Bronchial epithelial cell (primary cell): Measurements from ENCODE around the gene STAG3. TPM values are rescaled to one million over a fixed set of nuclear protein-coding genes. Genes with fewer than 3 reads are reported as not detected.
"Not testable (repeated sequence)": the region's sequence is repeated elsewhere in the genome, so short reads cannot be mapped to it uniquely, and the experiment has no call there.

ENCODE experiments used
- DNase-seq: peaks from one replicate; pipeline ENCODE4 v3.0.0-alpha.2; 2010; ENCODE audit warnings: low read depth
- FAIRE-seq: peaks from 2 replicates; lab custom pipeline; 2011; peaks lifted over from hg19 to GRCh38; lab: Jason Lieb, UNC
- H3K27me3 ChIP-seq: 2 replicates; pipeline ENCODE4 v1.5.1; 2011; ENCODE audit warnings: low read length; ENCODE audit not compliant: control insufficient read depth, insufficient read depth
- H3K36me3 ChIP-seq: 2 replicates; pipeline ENCODE4 v1.5.1; 2011; ENCODE audit warnings: low read length; ENCODE audit not compliant: control insufficient read depth, insufficient read depth
- H3K4me3 ChIP-seq: 2 replicates; pipeline ENCODE4 v1.5.1; 2011; ENCODE audit warnings: mild to moderate bottlenecking, low read depth, low read length, control low read depth
- total RNA-seq: library from RNA; depleted of rRNA; stranded (reverse); fragments of >200 nt; gene quantifications from 2 replicates; pipeline ENCODE4 v1.2.1, GENCODE V29; 2014
- TF ChIP-seq, protein P1 (sequence below): IDR thresholded peaks from 2 replicates; pipeline ENCODE4 v1.5.1; 2011; ENCODE audit warnings: mild to moderate bottlenecking, moderate library complexity, low read length, control low read depth, inconsistent platforms; ENCODE audit not compliant: insufficient read depth, severe bottlenecking

The STAG3 gene
- total RNA-seq, 1 donor from 2014 or later: under 0.01 TPM

DNA sequence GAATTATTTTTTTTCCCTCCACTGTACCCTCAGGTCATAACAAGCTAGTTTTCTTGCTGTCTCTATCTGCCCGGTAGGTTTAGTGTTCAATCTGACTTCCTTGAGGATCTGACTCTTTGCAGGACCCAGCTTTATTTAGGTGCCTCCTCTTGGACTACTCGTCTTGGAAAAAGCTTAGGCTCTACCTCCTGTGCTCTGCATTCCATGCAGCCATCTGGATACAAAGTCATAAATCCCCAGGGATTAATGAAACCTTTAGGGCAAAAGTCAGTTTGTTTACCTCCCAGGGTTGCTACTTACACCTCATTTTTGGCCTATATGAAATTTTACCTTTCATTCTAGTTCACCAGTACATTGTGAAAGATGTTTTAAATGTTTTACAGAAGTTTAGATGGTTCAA is 8.0 kb downstream of the STAG3 start:
- no peak for FAIRE-seq

DNA sequence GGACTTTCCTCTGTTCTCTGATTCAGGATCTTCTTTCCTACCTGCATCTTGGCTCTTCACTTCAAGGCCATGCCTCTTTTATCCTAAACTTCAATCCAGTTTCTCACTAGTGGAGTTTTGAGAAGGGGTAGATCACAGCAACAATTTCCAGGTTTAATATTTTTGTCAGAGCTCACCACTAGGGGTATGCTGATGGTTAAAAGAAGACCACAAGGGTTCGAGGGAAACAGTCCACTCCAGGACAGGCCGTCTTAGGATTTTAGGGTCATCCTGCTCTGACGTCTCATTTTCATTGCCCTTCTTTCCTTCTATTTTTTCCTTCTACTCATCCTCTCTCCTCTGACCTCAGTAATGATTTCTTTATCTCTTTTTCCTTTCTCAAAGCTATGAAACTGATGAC is 11.3 kb downstream of the STAG3 start:
- FAIRE-seq: no peak

More for the DNA sequence above, 8.0 kb downstream of the STAG3 start:
- Histone ChIP-seq H3K27me3 (no peaks in the 10 kb centered on the region), H3K4me3 (no peak overlapping the region), H3K36me3 (no peaks in the 10 kb centered on the region)
- TF ChIP-seq, protein P1, sequence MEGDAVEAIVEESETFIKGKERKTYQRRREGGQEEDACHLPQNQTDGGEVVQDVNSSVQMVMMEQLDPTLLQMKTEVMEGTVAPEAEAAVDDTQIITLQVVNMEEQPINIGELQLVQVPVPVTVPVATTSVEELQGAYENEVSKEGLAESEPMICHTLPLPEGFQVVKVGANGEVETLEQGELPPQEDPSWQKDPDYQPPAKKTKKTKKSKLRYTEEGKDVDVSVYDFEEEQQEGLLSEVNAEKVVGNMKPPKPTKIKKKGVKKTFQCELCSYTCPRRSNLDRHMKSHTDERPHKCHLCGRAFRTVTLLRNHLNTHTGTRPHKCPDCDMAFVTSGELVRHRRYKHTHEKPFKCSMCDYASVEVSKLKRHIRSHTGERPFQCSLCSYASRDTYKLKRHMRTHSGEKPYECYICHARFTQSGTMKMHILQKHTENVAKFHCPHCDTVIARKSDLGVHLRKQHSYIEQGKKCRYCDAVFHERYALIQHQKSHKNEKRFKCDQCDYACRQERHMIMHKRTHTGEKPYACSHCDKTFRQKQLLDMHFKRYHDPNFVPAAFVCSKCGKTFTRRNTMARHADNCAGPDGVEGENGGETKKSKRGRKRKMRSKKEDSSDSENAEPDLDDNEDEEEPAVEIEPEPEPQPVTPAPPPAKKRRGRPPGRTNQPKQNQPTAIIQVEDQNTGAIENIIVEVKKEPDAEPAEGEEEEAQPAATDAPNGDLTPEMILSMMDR: no peak
- no peak for DNase-seq

DNA sequence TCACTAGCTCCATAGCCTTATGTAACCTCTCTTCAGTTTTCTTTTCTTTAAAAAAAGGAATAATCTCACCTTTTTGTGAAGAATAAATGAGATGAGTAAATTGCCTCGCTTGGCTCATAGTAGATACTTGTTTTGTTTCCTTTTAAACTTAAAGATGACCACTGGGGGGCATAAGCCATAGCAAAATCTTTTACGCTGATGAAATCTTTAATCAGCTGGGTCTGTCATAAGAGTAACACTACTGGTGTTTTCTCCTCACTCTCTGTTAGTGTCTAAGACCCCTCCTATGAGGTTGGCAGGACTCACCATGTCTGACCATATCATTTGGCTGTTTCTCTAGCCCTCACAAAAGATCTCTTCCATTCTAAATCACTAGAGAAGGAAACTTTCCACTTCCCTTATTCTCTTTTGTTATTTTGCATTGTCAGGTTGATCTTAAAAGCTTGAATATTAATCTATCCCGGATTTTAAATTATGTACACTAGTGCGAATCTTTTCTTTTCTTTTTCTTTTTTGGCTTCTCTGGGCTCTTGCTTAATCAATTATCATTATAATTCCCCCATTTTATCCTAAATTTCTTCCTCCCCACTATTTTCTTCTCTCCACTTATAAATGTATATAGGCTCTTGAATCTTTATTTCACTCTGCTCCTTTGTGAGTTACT is 12.5 kb downstream of the STAG3 start:
- Histone ChIP-seq H3K27me3 (no peaks in the 10 kb centered on the region), H3K4me3 (no peak overlapping the region), H3K36me3 (no peaks in the 10 kb centered on the region)
- DNase-seq (peak; percentile 39), FAIRE-seq (no peak)
- TF ChIP-seq, protein P1: peak; percentile 13

More for the DNA sequence above, 11.3 kb downstream of the STAG3 start:
- Histone ChIP-seq H3K36me3 (no peaks in the 10 kb centered on the region), H3K27me3 (no peaks in the 10 kb centered on the region), H3K4me3 (no peak overlapping the region)
- TF ChIP-seq, protein P1: peak; percentile 3
- DNase-seq: no peak

DNA sequence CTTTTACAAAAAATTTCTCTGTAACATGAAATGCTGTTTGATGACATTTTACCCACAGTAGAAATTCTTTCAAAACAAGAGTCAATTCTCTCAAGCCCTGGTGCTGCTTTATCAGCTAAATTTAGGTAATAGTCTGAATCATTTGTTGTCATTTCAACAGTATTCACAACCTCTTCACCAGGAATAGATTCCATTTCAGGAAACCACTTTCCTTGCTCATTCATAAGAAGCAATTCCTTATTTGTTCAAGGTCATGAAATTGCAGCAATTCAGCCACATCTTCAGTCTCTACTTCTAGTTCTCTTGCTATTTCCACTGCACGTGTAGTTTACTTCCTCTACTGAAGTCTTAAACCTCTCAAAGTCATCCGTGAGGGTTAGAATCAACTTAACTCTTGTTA is 14.1 kb downstream of the STAG3 start:
- FAIRE-seq (no peak), DNase-seq (peak; percentile 40)
- Histone ChIP-seq H3K27me3 (no peaks in the 10 kb centered on the region), H3K4me3 (no peak overlapping the region), H3K36me3 (no peaks in the 10 kb centered on the region)
- TF ChIP-seq, protein P1: no peak

DNA sequence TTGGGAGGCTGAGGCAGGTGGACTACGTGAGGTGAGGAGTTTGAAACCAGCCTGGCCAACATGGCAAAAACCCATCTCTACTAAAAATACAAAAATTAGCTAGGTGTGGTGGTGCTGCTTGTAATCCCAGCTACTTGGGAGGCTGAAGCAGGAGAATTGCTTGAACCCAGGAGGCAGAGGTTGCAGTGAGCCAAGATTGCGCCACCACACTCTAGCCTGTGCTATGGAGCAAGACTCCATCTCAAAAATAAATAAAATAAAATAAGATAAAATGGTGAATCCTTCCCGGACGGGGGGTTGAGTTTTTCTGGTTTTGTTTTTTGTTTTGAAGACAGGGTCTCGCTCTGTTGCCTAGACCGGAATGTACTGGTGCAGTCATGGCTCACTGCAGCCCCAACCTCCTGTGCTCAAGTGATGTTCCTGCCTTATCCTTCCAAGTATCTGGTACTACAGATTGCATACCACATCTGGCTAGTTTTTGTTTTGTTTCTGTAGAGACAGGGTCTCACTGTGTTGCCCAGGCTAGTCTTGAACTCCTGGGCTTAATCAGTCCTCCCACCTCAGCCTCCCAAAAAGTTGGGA is 14.7 kb downstream of the STAG3 start:
- not testable (repeated sequence) for H3K27me3 ChIP-seq, FAIRE-seq, DNase-seq, H3K4me3 ChIP-seq, H3K36me3 ChIP-seq

DNA sequence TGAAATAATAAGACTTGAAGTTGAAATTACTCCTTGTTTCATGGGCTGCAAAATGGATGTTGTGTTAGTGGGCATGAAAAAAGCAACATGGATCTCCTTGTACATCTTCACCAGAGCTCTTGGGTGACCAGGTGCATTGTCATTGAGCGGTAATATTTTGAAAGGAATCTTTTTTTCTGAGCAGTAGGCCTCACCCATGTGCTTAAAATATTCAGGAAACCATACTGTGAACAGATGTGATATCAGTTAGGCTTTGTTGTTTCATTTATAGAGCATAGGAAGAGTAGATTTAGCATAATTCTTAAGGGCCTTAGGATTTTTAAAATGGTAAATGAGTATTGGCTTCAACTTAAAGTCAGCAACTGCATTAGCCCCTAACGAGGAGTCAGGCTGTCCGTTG is 15.3 kb downstream of the STAG3 start:
- TF ChIP-seq, protein P1: no peak
- DNase-seq (no peak), FAIRE-seq (no peak)
- Histone ChIP-seq H3K27me3 (no peaks in the 10 kb centered on the region), H3K36me3 (no peaks in the 10 kb centered on the region), H3K4me3 (no peak overlapping the region)
